Measurements from ENCODE around the gene CPB1.

Gene CPB1

GRCh38 chr3:148882288-148882687 lies 54.7 kb downstream of the CPB1 start:
- H3K9me3 ChIP-seq (ENCODE audit: low read length): no peaks in the 10 kb centered on the region
- no peaks in the 10 kb centered on the region for H3K79me2 ChIP-seq (ENCODE audit: insufficient read depth, low read length)
- H4K20me1 ChIP-seq (ENCODE audit: insufficient read depth, low read length): no peaks in the 10 kb centered on the region; the same call in 1 of the 2 replicates
- no peak overlapping the region for H3K27ac ChIP-seq (ENCODE audit: low read depth, low read length, poor library complexity, severe bottlenecking)
- H3K9me2 ChIP-seq (ENCODE audit: low read depth, low read length): no peaks in the 10 kb centered on the region
- H3K9ac ChIP-seq (ENCODE audit: low read length): no peak overlapping the region
- no peak overlapping the region for H2AFZ ChIP-seq (ENCODE audit: low read length)
- no peaks in the 10 kb centered on the region for H3K4me1 ChIP-seq (ENCODE audit: insufficient read depth, low read length, severe bottlenecking)
- H3F3A ChIP-seq (ENCODE audit: insufficient read depth, low read length): no peaks in the 10 kb centered on the region
- TF ChIP-seq EZH2 (IDR thresholded peaks at IDR 0.05; ENCODE audit: borderline replicate concordance, low read length): no peak
- no peak for TF ChIP-seq CTCF (IDR thresholded peaks at IDR 0.05; ENCODE audit: low read length)
- H3K4me2 ChIP-seq (ENCODE audit: low read length): no peak overlapping the region
- H3K27me3 ChIP-seq (ENCODE audit: insufficient read depth, low read length): no peaks in the 10 kb centered on the region; the same call in 1 of the 2 replicates
- H3K36me3 ChIP-seq (ENCODE audit: insufficient read depth, low read length): no peaks in the 10 kb centered on the region
- H3K4me3 ChIP-seq (ENCODE audit: low read depth, low read length, poor library complexity, severe bottlenecking): no peak overlapping the region

GRCh38 chr3:148883163-148883562 lies 55.6 kb downstream of the CPB1 start:
- no peak overlapping the region for H3K9ac ChIP-seq (ENCODE audit: low read length)
- TF ChIP-seq EZH2 (IDR thresholded peaks at IDR 0.05; ENCODE audit: borderline replicate concordance, low read length) (no peak), CTCF (IDR thresholded peaks at IDR 0.05; ENCODE audit: low read length) (no peak)
- H3K4me1 ChIP-seq (ENCODE audit: insufficient read depth, low read length, severe bottlenecking): no peaks in the 10 kb centered on the region
- H3K9me2 ChIP-seq (ENCODE audit: low read depth, low read length): no peaks in the 10 kb centered on the region
- no peak overlapping the region for H3K4me3 ChIP-seq (ENCODE audit: low read depth, low read length, poor library complexity, severe bottlenecking)
- H2AFZ ChIP-seq (ENCODE audit: low read length): no peak overlapping the region
- no peaks in the 10 kb centered on the region for H4K20me1 ChIP-seq (ENCODE audit: insufficient read depth, low read length)
- H3K27me3 ChIP-seq (ENCODE audit: insufficient read depth, low read length): no peaks in the 10 kb centered on the region; the same call in 1 of the 2 replicates
- H3F3A ChIP-seq (ENCODE audit: insufficient read depth, low read length): no peaks in the 10 kb centered on the region
- no peaks in the 10 kb centered on the region for H3K79me2 ChIP-seq (ENCODE audit: insufficient read depth, low read length)
- no peak overlapping the region for H3K4me2 ChIP-seq (ENCODE audit: low read length)
- H3K9me3 ChIP-seq (ENCODE audit: low read length): no peaks in the 10 kb centered on the region
- H3K27ac ChIP-seq (ENCODE audit: low read depth, low read length, poor library complexity, severe bottlenecking): no peak overlapping the region
- H3K36me3 ChIP-seq (ENCODE audit: insufficient read depth, low read length): no peaks in the 10 kb centered on the region

GRCh38 chr3:148884261-148884660 lies 56.6 kb downstream of the CPB1 start:
- Histone ChIP-seq H3K9me3 (ENCODE audit: low read length) (no peaks in the 10 kb centered on the region), H3K4me1 (ENCODE audit: insufficient read depth, low read length, severe bottlenecking) (no peaks in the 10 kb centered on the region), H3K9me2 (ENCODE audit: low read depth, low read length) (no peaks in the 10 kb centered on the region), H2AFZ (ENCODE audit: low read length) (no peak overlapping the region), H4K20me1 (ENCODE audit: insufficient read depth, low read length) (no peaks in the 10 kb centered on the region), H3K9ac (ENCODE audit: low read length) (no peak overlapping the region), H3K4me3 (ENCODE audit: low read depth, low read length, poor library complexity, severe bottlenecking) (no peak overlapping the region), H3K36me3 (ENCODE audit: insufficient read depth, low read length) (no peaks in the 10 kb centered on the region), H3K27me3 (ENCODE audit: insufficient read depth, low read length) (no peaks in the 10 kb centered on the region), H3F3A (ENCODE audit: insufficient read depth, low read length) (no peaks in the 10 kb centered on the region), H3K4me2 (ENCODE audit: low read length) (no peak overlapping the region), H3K79me2 (ENCODE audit: insufficient read depth, low read length) (no peaks in the 10 kb centered on the region), H3K27ac (ENCODE audit: low read depth, low read length, poor library complexity, severe bottlenecking) (no peak overlapping the region)
- TF ChIP-seq CTCF (IDR thresholded peaks at IDR 0.05; ENCODE audit: low read length) (no peak), EZH2 (IDR thresholded peaks at IDR 0.05; ENCODE audit: borderline replicate concordance, low read length) (no peak)
